GM19240 (cell line): Measurements from ENCODE around the gene HYAL1.

ENCODE experiments used
- DNase-seq: peaks from one replicate; pipeline ENCODE4 v3.0.0; 2011; ENCODE audit warnings: low spot score; ENCODE audit not compliant: insufficient read length

HYAL1 gene

GRCh38 chr3:50336452-50337174 is 33.2 kb upstream of the HYAL1 start:
- DNase-seq = peak; percentile 30

- DNase-seq = no peak
Measured at GRCh38 chr3:50334339-50335075, 31.1 kb upstream of the HYAL1 start.

GRCh38 chr3:50333744-50334328 is 30.5 kb upstream of the HYAL1 start:
- DNase-seq = no peak

GRCh38 chr3:50331364-50331907 is 28.1 kb upstream of the HYAL1 start:
- no peak for DNase-seq

GRCh38 chr3:50330330-50330729 is 27.0 kb upstream of the HYAL1 start:
- DNase-seq = no peak

- DNase-seq = peak; percentile 90
Measured at GRCh38 chr3:50327943-50328691, 24.7 kb upstream of the HYAL1 start, which contains the start of gene TUSC2. TUSC2 (minus strand) TSS chr3:50328223; CDS start chr3:50328099, 124 bp downstream.

GRCh38 chr3:50327129-50327528 is 23.8 kb upstream of the HYAL1 start:
- no peak for DNase-seq

GRCh38 chr3:50326182-50326541 is 22.8 kb upstream of the HYAL1 start:
- no peak for DNase-seq

- DNase-seq = no peak
Measured at GRCh38 chr3:50325497-50326181, 22.3 kb upstream of the HYAL1 start.

GRCh38 chr3:50325113-50325480 is 21.7 kb upstream of the HYAL1 start:
- DNase-seq = no peak

- DNase-seq = peak; percentile 43
Measured at GRCh38 chr3:50324351-50325112, 21.2 kb upstream of the HYAL1 start.

- DNase-seq = no peak
Measured at GRCh38 chr3:50323614-50324199, 20.3 kb upstream of the HYAL1 start.

- DNase-seq = no peak
Measured at GRCh38 chr3:50323092-50323600, 19.8 kb upstream of the HYAL1 start.

GRCh38 chr3:50322386-50323091 is 19.2 kb upstream of the HYAL1 start, which contains the start of gene HYAL2:
HYAL2 (minus strand) TSS chr3:50322745; CDS start chr3:50320489, 2,256 bp downstream.
- DNase-seq = no peak

GRCh38 chr3:50322115-50322385 is 18.7 kb upstream of the HYAL1 start:
- no peak for DNase-seq

- peak; percentile 80 for DNase-seq
Measured at GRCh38 chr3:50321336-50322114, 18.2 kb upstream of the HYAL1 start.

- peak; percentile 34 for DNase-seq
Measured at GRCh38 chr3:50320853-50321335, 17.5 kb upstream of the HYAL1 start.
